HuH-7 (cell line): ENCODE measurements around the gene KANK3.
"Not testable (repeated sequence)": the region's sequence is repeated elsewhere in the genome, so short reads cannot be mapped to it uniquely, and the experiment has no call there.

Source experiments
- DNase-seq: peaks from one replicate; pipeline ENCODE4 v3.0.0; 2011; ENCODE audit warnings: low spot score

KANK3 gene

DNA sequence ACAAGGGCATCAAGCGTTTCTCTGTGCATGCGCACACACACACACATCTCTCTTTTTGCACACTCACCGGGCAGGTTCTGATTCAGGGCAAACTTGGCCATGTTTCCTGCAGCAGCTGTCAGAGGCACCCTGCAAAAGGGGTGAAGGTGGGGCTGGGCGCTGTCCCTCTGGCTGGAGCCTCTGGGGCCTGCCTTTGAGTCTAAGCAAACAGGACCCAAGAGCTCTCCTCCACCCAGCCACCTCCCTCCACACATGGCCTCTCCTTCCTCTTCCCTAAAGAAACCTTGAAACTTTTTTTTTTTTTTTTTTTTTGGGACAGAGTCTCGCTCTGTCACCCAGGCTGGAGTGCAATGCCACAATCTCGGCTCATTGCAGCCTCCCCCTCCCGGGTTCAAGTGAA, 5.3 kb downstream of the KANK3 start:
- no peak for DNase-seq

GRCh38 chr19:8336660-8337059, 6.4 kb downstream of the KANK3 start:
- DNase-seq, result no peak

DNA sequence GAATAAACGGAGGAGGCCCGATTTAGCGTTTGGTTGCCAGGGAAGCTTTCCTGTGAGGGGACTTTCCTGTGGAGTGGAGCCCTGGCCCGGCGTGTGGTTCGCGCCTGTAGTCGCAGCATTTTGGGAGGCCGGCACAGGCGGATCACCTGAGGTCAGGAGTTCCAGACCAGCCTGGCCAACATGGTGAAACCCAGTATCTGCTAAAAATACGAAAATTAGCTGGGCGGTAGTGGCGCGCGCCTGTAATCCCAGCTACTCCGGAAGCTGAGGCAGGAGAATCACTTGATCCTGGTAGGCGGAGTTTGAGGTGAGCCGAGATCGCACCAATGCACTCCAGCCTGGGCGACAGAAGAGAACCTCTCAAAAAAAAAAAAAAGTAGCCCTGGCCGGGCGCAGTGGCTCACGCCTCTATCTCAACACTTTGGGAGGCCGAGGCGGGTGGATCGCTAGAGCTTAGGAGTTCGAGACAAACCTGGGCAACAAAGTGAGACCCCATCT, 6.9 kb downstream of the KANK3 start:
- DNase-seq, result no peak

DNA sequence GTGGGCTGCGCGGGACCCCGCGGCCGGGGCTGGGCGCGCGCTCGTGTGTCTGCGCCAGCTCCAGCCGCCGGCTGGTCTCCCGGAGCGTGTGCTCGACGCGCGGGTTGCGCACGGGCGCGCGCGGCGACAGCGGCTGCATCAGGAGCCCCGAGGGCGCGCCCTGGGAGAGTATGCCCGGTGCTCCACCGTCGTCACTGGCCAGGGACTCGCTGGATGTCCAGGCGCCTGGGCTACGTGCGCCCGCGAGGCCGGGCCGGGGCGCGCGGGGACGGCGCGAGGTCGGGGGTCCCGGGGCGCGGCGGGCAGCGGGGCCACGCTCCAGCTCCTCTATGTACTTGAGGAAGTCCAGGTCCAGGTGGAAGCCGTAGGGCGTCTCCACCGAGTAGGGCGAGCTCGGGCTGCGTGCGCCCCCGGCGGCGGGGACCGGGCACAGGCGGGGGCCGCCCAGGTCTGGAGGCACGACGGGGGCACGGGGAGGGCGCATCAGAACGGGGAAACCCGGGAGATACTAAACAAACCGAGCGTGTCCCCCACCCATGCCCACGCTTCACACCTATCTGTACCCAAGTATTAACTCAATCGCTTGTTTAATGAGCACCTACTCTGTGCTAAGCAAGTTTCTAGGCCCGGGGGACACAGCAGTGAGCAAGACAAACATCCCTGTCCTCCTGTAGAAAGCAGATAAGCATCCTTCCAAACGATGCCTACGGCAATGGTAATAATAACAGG, 7.6 kb downstream of the KANK3 start:
- DNase-seq, result no peak

DNA sequence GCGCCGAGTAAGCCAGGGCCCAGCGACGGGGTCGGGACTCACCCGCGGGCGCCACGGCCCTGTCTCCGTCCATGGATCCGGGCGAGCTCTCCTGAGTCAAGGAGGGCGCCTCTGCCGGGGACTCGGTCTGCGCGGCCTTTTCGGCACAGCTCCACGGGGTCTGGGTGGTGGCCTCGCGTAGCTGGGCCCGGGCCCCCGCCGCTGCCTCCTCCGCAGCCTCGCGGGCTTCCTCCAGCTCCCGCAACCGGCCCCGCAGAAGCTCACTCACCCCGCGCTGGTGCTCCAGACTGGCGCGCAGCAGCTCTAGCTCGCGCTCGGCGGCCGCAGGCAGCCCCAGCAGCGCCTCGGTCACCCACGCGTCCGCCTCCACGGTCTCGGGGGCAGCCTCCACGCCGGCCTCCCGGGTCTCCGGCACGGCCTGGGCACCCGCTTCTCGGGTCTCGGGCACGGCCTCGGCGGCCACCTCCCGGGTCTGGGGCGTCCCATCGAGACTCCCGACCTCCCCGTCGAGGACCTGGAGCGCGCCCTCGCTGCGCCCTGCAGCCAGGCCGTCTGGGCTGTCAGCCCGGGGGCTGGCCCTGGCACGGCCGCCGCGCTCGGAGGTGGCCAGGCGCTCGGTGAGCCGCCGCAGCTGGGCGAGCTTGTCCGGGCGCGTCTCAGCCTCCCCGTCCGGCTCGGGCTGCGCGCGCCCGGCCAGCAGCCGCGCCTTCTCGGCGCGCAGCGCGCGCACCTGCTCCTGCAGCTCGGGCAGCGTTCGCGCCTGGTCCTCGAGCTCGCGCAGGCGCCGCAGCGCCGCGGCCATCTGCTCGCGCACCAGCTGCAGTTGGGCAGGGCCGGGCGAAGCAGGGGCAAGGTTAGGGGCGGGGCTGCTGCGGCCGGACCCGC, 8.4 kb downstream of the KANK3 start:
- peak; percentile 79 for DNase-seq

DNA sequence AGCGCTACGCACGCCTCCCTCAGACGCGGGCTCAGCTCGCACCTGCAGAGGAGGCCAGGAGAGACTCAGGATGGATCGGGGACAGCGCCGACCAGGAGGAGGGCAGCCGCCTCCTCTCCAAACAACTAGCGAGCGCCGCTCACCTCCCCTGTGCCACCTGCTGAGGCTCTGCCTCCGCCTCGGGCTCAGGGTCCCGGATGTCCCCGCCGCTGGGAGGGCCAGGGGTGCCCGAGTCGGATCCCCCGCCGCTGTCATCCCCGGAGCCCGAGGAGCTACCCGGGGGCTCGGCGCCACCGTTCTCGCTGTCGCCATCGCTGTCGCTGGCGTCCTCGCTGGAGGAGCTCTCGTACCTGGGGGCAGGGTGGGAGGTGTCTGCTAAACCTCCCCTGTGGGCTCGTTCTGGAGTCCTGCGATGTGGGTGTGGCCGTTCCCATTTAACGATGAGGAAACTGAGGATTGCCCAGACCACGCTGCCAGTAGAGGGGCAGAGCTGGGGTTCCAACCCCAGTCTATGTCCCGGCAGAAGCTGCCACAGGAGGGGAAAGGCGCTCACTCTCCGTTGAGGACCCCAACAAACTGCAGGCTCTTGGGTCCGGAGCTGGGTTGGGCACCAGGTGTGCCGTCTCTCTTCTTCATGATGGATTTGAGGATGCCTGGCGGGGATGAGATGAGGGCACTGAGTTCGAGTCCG, 9.2 kb downstream of the KANK3 start:
- DNase-seq, result no peak

- DNase-seq, result no peak
Observed at GRCh38 chr19:8332976-8333766, 9.9 kb downstream of the KANK3 start.

- no peak for DNase-seq
Observed at GRCh38 chr19:8331263-8331845, 11.7 kb downstream of the KANK3 start.

- DNase-seq, result no peak
Observed at GRCh38 chr19:8329996-8330395, 13.1 kb downstream of the KANK3 start.

DNA sequence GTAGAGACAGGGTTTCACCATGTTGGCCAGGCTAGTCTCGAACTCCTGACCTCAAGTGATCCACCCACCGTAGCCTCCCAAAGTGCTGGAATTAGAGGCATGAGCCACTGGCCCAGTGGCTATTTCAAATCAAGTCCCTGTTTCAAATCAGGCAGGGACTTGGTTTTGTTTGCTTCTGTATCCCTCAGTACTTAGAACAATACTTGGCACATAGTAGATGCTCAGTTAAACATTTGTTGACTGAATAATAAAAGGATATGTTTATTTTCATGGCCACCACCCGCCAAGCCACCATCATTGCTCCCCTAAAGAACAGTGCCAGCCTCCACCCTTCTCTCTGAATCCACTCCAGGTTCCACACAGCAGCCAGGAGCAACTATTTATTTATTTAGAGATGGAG, 17.6 kb downstream of the KANK3 start:
- DNase-seq, result no peak

GRCh38 chr19:8324186-8325050, 18.6 kb downstream of the KANK3 start:
- no peak for DNase-seq

DNA sequence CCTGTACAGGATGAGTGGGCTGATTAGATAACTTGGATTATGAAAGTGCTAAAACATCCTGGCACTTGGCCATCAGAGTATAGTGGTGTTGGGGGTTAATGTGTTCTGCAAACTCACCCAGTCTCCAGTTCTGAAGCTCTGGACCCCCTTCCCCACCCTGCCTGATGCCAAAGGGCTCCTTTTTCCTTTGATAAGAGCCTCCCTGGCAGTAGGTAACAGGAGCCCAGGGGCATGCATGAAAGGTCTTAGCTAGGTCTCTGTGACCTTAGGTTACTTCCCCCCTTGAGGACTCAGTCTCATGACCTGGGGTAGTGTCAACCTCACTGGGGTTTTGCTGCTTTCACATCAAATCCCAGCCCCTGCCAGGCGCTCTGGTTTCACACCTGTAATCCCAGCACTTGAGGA, 19.3 kb downstream of the KANK3 start:
- no peak for DNase-seq

GRCh38 chr19:8322638-8322997, 20.4 kb downstream of the KANK3 start:
- no peak for DNase-seq

- no peak for DNase-seq
Observed at GRCh38 chr19:8321986-8322637, 20.9 kb downstream of the KANK3 start.

GRCh38 chr19:8321067-8321985, 21.7 kb downstream of the KANK3 start, which contains the start of the genes NDUFA7 and RPS28:
NDUFA7 (minus strand) TSS chr19:8321375; CDS start chr19:8321358, 17 bp downstream.
RPS28 (plus strand) TSS chr19:8321496; CDS start chr19:8321531, 35 bp downstream.
- DNase-seq, result peak; percentile 76

DNA sequence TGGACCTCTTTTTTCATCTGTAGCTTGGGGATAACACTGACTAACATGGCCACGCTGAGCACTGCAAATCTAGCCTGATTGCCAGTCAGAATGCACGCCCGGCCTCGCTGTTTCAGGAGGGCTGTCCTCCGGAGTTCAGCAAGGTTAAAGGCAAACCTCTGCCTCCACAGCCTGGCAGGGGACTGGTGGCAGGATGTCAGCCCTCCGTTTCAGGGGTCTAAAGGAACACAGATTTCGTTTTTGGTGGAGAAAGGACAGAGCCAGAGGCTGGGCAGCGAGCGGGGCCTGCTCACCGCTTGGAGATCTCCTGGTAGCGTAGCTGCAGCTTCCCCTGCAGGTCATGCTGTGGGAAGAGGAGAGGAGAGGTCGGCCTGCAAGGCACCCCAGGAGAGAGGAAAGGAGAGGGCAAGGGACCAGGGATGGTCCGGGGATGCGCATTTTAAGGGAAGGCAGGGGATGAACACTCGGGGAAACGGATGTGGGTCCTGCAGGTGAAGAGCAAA, 22.4 kb downstream of the KANK3 start:
- no peak for DNase-seq

GRCh38 chr19:8319807-8320520, 23.1 kb downstream of the KANK3 start:
- DNase-seq, result no peak

GRCh38 chr19:8318835-8319234, 24.2 kb downstream of the KANK3 start:
- not testable (repeated sequence) for DNase-seq
